Chondrocyte (in vitro differentiated cells): ENCODE measurements around the gene GPR137B. TPM values are rescaled to one million over a fixed set of nuclear protein-coding genes. Genes with fewer than 3 reads are reported as not detected.

Source experiments
- DNase-seq: peaks from one replicate; pipeline ENCODE4 v3.0.0; 2021; ENCODE audit warnings: mixed read lengths, low spot score
- H3K27ac Mint-ChIP-seq: one replicate; pipeline ENCODE4 v1.8.0; 2021; ENCODE audit warnings: mild to moderate bottlenecking, moderate library complexity, mixed read lengths; ENCODE audit not compliant: unreplicated experiment
- H3K27me3 Mint-ChIP-seq: 2 replicates; pipeline ENCODE4 v1.8.0; 2021; ENCODE audit warnings: low read depth, mixed read lengths
- H3K36me3 Mint-ChIP-seq: 2 replicates; pipeline ENCODE4 v1.8.0; 2021; ENCODE audit warnings: low read depth, mixed read lengths
- H3K4me1 Mint-ChIP-seq: 2 replicates; pipeline ENCODE4 v1.8.0; 2021; ENCODE audit warnings: low read depth, mild to moderate bottlenecking, mixed read lengths
- H3K4me3 Mint-ChIP-seq: one replicate; pipeline ENCODE4 v1.8.0; 2021; ENCODE audit warnings: mild to moderate bottlenecking, moderate library complexity, mixed read lengths; ENCODE audit not compliant: unreplicated experiment
- H3K9me3 Mint-ChIP-seq: 2 replicates; pipeline ENCODE4 v1.8.0; 2021; ENCODE audit warnings: low read depth, mixed read lengths
- CTCF ChIP-seq: fragments of 200-600 bp; sonication (generic); IDR thresholded peaks from 2 replicates; pipeline ENCODE4 v1.5.0; 2021; ENCODE audit warnings: antibody characterized with exemption, mild to moderate bottlenecking, moderate library complexity
- total RNA-seq: library from RNA; stranded (reverse); gene quantifications from 3 replicates; pipeline ENCODE4 v1.2.1, GENCODE V29; 2021

GPR137B gene
- total RNA-seq, 1 donor from 2014 or later, result 12.2 TPM

- Mint-ChIP-seq H3K9me3 (no peaks in the 10 kb centered on the region), H3K4me1 (peaks cover 8% of the 10 kb centered on the region), H3K4me3 (no peak overlapping the region), H3K36me3 (no peaks in the 10 kb centered on the region), H3K27ac (no peak overlapping the region), H3K27me3 (peaks cover 8% of the 10 kb centered on the region)
- DNase-seq, result no peak
- no peak for TF ChIP-seq CTCF
Observed at GRCh38 chr1:236128646-236129178, 13.6 kb upstream of the GPR137B start.

- Mint-ChIP-seq H3K4me3 (no peak overlapping the region), H3K9me3 (no peaks in the 10 kb centered on the region), H3K36me3 (no peaks in the 10 kb centered on the region), H3K4me1 (peaks cover 8% of the 10 kb centered on the region), H3K27ac (no peak overlapping the region), H3K27me3 (peaks cover 9% of the 10 kb centered on the region)
- DNase-seq, result no peak
- no peak for TF ChIP-seq CTCF
Observed at GRCh38 chr1:236129306-236129705, 13.0 kb upstream of the GPR137B start.

GRCh38 chr1:236130372-236130771 lies 12.0 kb upstream of the GPR137B start:
- no peaks in the 10 kb centered on the region for H3K36me3 Mint-ChIP-seq
- no peak for TF ChIP-seq CTCF
- no peak for DNase-seq
- H3K9me3 Mint-ChIP-seq, result no peaks in the 10 kb centered on the region
- H3K4me3 Mint-ChIP-seq, result no peak overlapping the region
- peaks cover 8% of the 10 kb centered on the region for H3K4me1 Mint-ChIP-seq
- H3K27me3 Mint-ChIP-seq, result peaks cover 19% of the 10 kb centered on the region
- no peak overlapping the region for H3K27ac Mint-ChIP-seq

GRCh38 chr1:236131916-236132315 lies 10.4 kb upstream of the GPR137B start:
- Mint-ChIP-seq H3K36me3 (no peaks in the 10 kb centered on the region), H3K4me3 (no peak overlapping the region), H3K27me3 (peaks cover 26% of the 10 kb centered on the region), H3K27ac (no peak overlapping the region), H3K9me3 (no peaks in the 10 kb centered on the region), H3K4me1 (peaks cover 8% of the 10 kb centered on the region)
- no peak for DNase-seq
- no peak for TF ChIP-seq CTCF

- peaks cover 31% of the 10 kb centered on the region for H3K27me3 Mint-ChIP-seq
Observed at GRCh38 chr1:236132420-236133046, 9.8 kb upstream of the GPR137B start.

More at GRCh38 chr1:236132420-236133046, 9.8 kb upstream of the GPR137B start:
- Mint-ChIP-seq H3K4me3 (no peak overlapping the region), H3K9me3 (no peaks in the 10 kb centered on the region), H3K27ac (no peak overlapping the region), H3K4me1 (peaks cover 8% of the 10 kb centered on the region), H3K36me3 (no peaks in the 10 kb centered on the region)
- no peak for TF ChIP-seq CTCF
- no peak for DNase-seq
